Uterus (tissue), 4 donors: ENCODE results near the gene ARHGEF7. TPM values are rescaled to one million over a fixed set of nuclear protein-coding genes. Genes with fewer than 3 reads are reported as not detected.
"Not testable (repeated sequence)": the region's sequence is repeated elsewhere in the genome, so short reads cannot be mapped to it uniquely, and the experiment has no call there.

ENCODE experiments used
- DNase-seq, 2 donors: peaks; one replicate each; pipeline ENCODE4 v3.0.0-alpha.2; 2019 to 2020
- H3K27ac ChIP-seq, 2 donors: fragments of 200-600 bp; sonication (generic); 1 replicate in 1 of 2; 2 replicates in 1 of 2; pipeline ENCODE4 v1.5.1; 2016 to 2018
- H3K27me3 ChIP-seq, 2 donors: fragments of 200-600 bp; sonication (generic); one replicate each; pipeline ENCODE4 v1.5.1; 2018 to 2019; ENCODE audit warnings: control low read depth in 1 of 2
- H3K36me3 ChIP-seq, 2 donors: fragments of 200-600 bp; sonication (generic); one replicate each; pipeline ENCODE4 v1.5.1; 2019; ENCODE audit warnings: control low read depth in 1 of 2
- H3K4me1 ChIP-seq, 2 donors: fragments of 200-600 bp; sonication (generic); one replicate each; pipeline ENCODE4 v1.5.1; 2018 to 2019; ENCODE audit warnings: control low read depth in 1 of 2
- H3K4me3 ChIP-seq, 2 donors: fragments of 200-600 bp; sonication (generic); 1 replicate in 1 of 2; 2 replicates in 1 of 2; pipeline ENCODE4 v1.5.1; 2018 to 2019; ENCODE audit warnings: mild to moderate bottlenecking in 1 of 2
- H3K9me3 ChIP-seq, 2 donors: fragments of 200-600 bp; sonication (generic); one replicate each; pipeline ENCODE4 v1.5.1; 2019; ENCODE audit warnings: control low read depth in 1 of 2
- CTCF ChIP-seq, 4 experiments: fragments of 200-600 bp in 2 of 4; fragments of 450-650 bp in 2 of 4; sonication (generic) in 2 of 4; IDR thresholded peaks; one replicate each; pipeline ENCODE4 v1.5.1; 2016 to 2019; ENCODE audit warnings: antibody characterized with exemption in 4 of 4, mild to moderate bottlenecking in 2 of 4, moderate library complexity in 1 of 4
- POLR2A ChIP-seq, 2 donors: fragments of 450-650 bp; IDR thresholded peaks; one replicate each; pipeline ENCODE4 v1.6.1; 2016; ENCODE audit warnings: antibody characterized with exemption in 2 of 2, mild to moderate bottlenecking in 1 of 2, moderate library complexity in 1 of 2
- intact Hi-C: fragments of 100-400 bp; cut with DNase I; formaldehyde crosslinking; loops from one replicate; pipeline ENCODE4 v1.15.1; 2023; ENCODE audit warnings: low total_unique reads
- total RNA-seq, 4 donors: library from RNA; depleted of rRNA in 3 of 4; stranded (reverse); fragments of >200 nt in 3 of 4; gene quantifications; one replicate each; pipeline versions ENCODE4 v1.1.0 to v1.2.4, GENCODE V29; 2014 to 2023
- donor health status: DM: yes; HTN: yes; CAD: no.

Gene ARHGEF7
- total RNA-seq, 4 donors from 2014 or later, result 42.6 to 152 (median 127) TPM

GRCh38 chr13:111074826-111075225 lies 40.3 kb upstream of the ARHGEF7 start:
- DNase-seq, result no peak
- H3K36me3 ChIP-seq, result no peaks in the 10 kb centered on the region
- intact Hi-C loops, result no loop called here
- TF ChIP-seq CTCF (IDR thresholded peaks at IDR 0.05), result no peak
- TF ChIP-seq POLR2A (IDR thresholded peaks at IDR 0.05), result no peak
- H3K9me3 ChIP-seq, result peaks cover 0 to 11% of the 10 kb centered on the region in 2 donors
- no peak overlapping the region for H3K4me3 ChIP-seq
- no peaks in the 10 kb centered on the region for H3K4me1 ChIP-seq
- no peak overlapping the region for H3K27ac ChIP-seq
- H3K27me3 ChIP-seq, result no peaks in the 10 kb centered on the region

GRCh38 chr13:111076155-111077013 lies 38.7 kb upstream of the ARHGEF7 start:
- intact Hi-C loops, result no loop called here
- Histone ChIP-seq H3K4me1 (no peaks in the 10 kb centered on the region), H3K4me3 (no peak overlapping the region), H3K36me3 (no peaks in the 10 kb centered on the region), H3K9me3 (peaks cover 0 to 11% of the 10 kb centered on the region in 2 donors), H3K27ac (no peak overlapping the region), H3K27me3 (no peaks in the 10 kb centered on the region)
- TF ChIP-seq CTCF (IDR thresholded peaks at IDR 0.05) (no peak), POLR2A (IDR thresholded peaks at IDR 0.05) (no peak)
- DNase-seq, result no peak

- no peaks in the 10 kb centered on the region for H3K36me3 ChIP-seq
- TF ChIP-seq POLR2A (IDR thresholded peaks at IDR 0.05) (no peak), CTCF (IDR thresholded peaks at IDR 0.05) (no peak)
- no peak overlapping the region for H3K27ac ChIP-seq
- H3K27me3 ChIP-seq, result no peaks in the 10 kb centered on the region
- no peak for DNase-seq
- no peak overlapping the region for H3K4me3 ChIP-seq
- no peaks in the 10 kb centered on the region for H3K4me1 ChIP-seq
- intact Hi-C loops, result no loop called here
- H3K9me3 ChIP-seq, result peaks cover 0 to 10% of the 10 kb centered on the region in 2 donors
These were observed 35.7 kb upstream of the ARHGEF7 start for GRCh38 chr13:111079375-111079774.

- no peak overlapping the region for H3K4me3 ChIP-seq
- TF ChIP-seq CTCF (IDR thresholded peaks at IDR 0.05), result no peak
- TF ChIP-seq POLR2A (IDR thresholded peaks at IDR 0.05), result no peak
- intact Hi-C loops, result no loop called here
- H3K4me1 ChIP-seq, result no peaks in the 10 kb centered on the region
- H3K27me3 ChIP-seq, result no peaks in the 10 kb centered on the region
- DNase-seq, result no peak
- H3K9me3 ChIP-seq, result no peaks in the 10 kb centered on the region
- no peaks in the 10 kb centered on the region for H3K36me3 ChIP-seq
- H3K27ac ChIP-seq, result no peak overlapping the region
These were observed 34.5 kb upstream of the ARHGEF7 start for GRCh38 chr13:111080642-111081041.

GRCh38 chr13:111082240-111082639 lies 32.9 kb upstream of the ARHGEF7 start:
- H3K4me3 ChIP-seq, result no peak overlapping the region
- intact Hi-C loops, result no loop called here
- DNase-seq, result no peak
- H3K27ac ChIP-seq, result no peak overlapping the region
- no peaks in the 10 kb centered on the region for H3K36me3 ChIP-seq
- H3K4me1 ChIP-seq, result no peaks in the 10 kb centered on the region
- H3K9me3 ChIP-seq, result no peaks in the 10 kb centered on the region
- TF ChIP-seq POLR2A (IDR thresholded peaks at IDR 0.05), result no peak
- no peak for TF ChIP-seq CTCF (IDR thresholded peaks at IDR 0.05)
- H3K27me3 ChIP-seq, result no peaks in the 10 kb centered on the region

GRCh38 chr13:111082769-111083168 lies 32.3 kb upstream of the ARHGEF7 start:
- DNase-seq, H3K4me3 ChIP-seq, H3K9me3 ChIP-seq, H3K27me3 ChIP-seq, H3K27ac ChIP-seq, intact Hi-C loops, H3K36me3 ChIP-seq, H3K4me1 ChIP-seq: not testable (repeated sequence)

- H3K4me1 ChIP-seq, H3K4me3 ChIP-seq, H3K27me3 ChIP-seq, H3K9me3 ChIP-seq, H3K27ac ChIP-seq, intact Hi-C loops, H3K36me3 ChIP-seq, DNase-seq: not testable (repeated sequence)
These were observed 31.4 kb upstream of the ARHGEF7 start for GRCh38 chr13:111083693-111084092.
